HCT116 (cell line): Measurements from ENCODE around the gene SLC22A23. TPM values are rescaled to one million over a fixed set of nuclear protein-coding genes. Genes with fewer than 3 reads are reported as not detected.

ENCODE experiments used
- ATAC-seq: fragments of 200-7000 bp; cut with Tn5 transposase; 2 replicates; pipeline ENCODE4 v1.9.1; 2020; ENCODE audit warnings: mild to moderate bottlenecking, moderate library complexity
- BruUV-seq: library from RNA; stranded (reverse); fragments of 400-500 nt; replicated peaks from 2 replicates; lab custom pipeline; 2021; lab: Mats Ljungman, UMichigan
- CTCF ChIA-PET: fragments of 300-600 bp; sonication (Branson Sonifier 250); formaldehyde crosslinking; loops from one replicate; lab custom pipeline; 2021; ENCODE audit warnings: antibody characterized with exemption; lab: Charles Lee
- POLR2A ChIA-PET: fragments of 300-600, 350-600 bp; sonication (Branson Sonifier 250); formaldehyde crosslinking; loops from one replicate; lab custom pipeline; 2021; ENCODE audit warnings: antibody characterized with exemption; lab: Charles Lee
- RAD21 ChIA-PET, 2 experiments: fragments of 300-600 bp; sonication (Branson Sonifier 250); formaldehyde crosslinking; loops; one replicate each; lab custom pipeline; 2023; ENCODE audit warnings: low total read pairs in 2 of 2; ENCODE audit not compliant: uncharacterized antibody in 2 of 2, unreplicated experiment in 2 of 2, low non-redundant PET in 1 of 2; lab: Charles Lee
- DNase-seq: peaks from one replicate; pipeline ENCODE4 v3.0.0-alpha.2; 2010; ENCODE audit warnings: low read depth, low spot score
- H2AFZ ChIP-seq: fragments of 200-600 bp; shearing (Covaris generic), sonication (generic); 2 replicates; pipeline ENCODE4 v1.6.1; 2017; ENCODE audit warnings: low read depth, mixed run types, mixed read lengths, antibody characterized with exemption, low read length; ENCODE audit not compliant: poor library complexity, severe bottlenecking
- H3K27ac ChIP-seq: 2 replicates; pipeline ENCODE4 v1.5.1; 2012; ENCODE audit warnings: low read depth, low read length
- H3K27me3 ChIP-seq: fragments of 200-600 bp; sonication (generic); 2 replicates; pipeline ENCODE4 v1.6.1; 2016; ENCODE audit warnings: mixed run types, low read length, mixed read lengths; ENCODE audit not compliant: insufficient read depth
- H3K36me3 ChIP-seq, 2 experiments: fragments of 200-500 bp in 1 of 2; fragments of 200-600 bp in 1 of 2; sonication (Bioruptor generic) in 1 of 2; sonication (generic) in 1 of 2; 2 replicates each; pipeline versions ENCODE4 v1.5.1 to v1.6.1; 2014 to 2016; ENCODE audit warnings: low read length in 2 of 2, inconsistent platforms in 1 of 2, mixed read lengths in 1 of 2, mixed run types in 1 of 2; ENCODE audit not compliant: insufficient read depth in 2 of 2, control insufficient read depth in 1 of 2
- H3K4me1 ChIP-seq, 2 experiments: fragments of 200-600 bp in 1 of 2; sonication (generic) in 1 of 2; 2 replicates each; pipeline versions ENCODE4 v1.5.1 to v1.6.1; 2012 to 2017; ENCODE audit warnings: low read length in 2 of 2, inconsistent platforms in 1 of 2, mild to moderate bottlenecking in 1 of 2, mixed read lengths in 1 of 2, mixed run types in 1 of 2, moderate library complexity in 1 of 2; ENCODE audit not compliant: insufficient read depth in 2 of 2, control insufficient read depth in 1 of 2
- H3K4me2 ChIP-seq: fragments of 200-600 bp; sonication (generic); 2 replicates; pipeline ENCODE4 v1.6.1; 2017; ENCODE audit warnings: mixed run types, low read length, mixed read lengths
- H3K4me3 ChIP-seq, 2 experiments: fragments of 200-600 bp in 1 of 2; sonication (generic) in 1 of 2; replicated peaks in 1 of 2; 2 replicates each; pipeline ENCODE4 v1.5.1; 2011 to 2016; ENCODE audit warnings: low read length in 2 of 2, control low read depth in 1 of 2, low read depth in 1 of 2, mild to moderate bottlenecking in 1 of 2, mixed read lengths in 1 of 2, mixed run types in 1 of 2
- H3K79me2 ChIP-seq: fragments of 200-600 bp; sonication (generic); 2 replicates; pipeline ENCODE4 v1.6.1; 2017; ENCODE audit warnings: mild to moderate bottlenecking, mixed run types, low read length, moderate library complexity, mixed read lengths; ENCODE audit not compliant: insufficient read depth
- H3K9ac ChIP-seq: fragments of 200-600 bp; sonication (generic); 2 replicates; pipeline ENCODE4 v1.6.1; 2016; ENCODE audit warnings: low read length, mixed read lengths
- H3K9me2 ChIP-seq: fragments of 200-600 bp; sonication (generic), shearing (Covaris generic); 2 replicates; pipeline ENCODE4 v1.6.1; 2017; ENCODE audit warnings: mixed run types, mild to moderate bottlenecking, moderate library complexity; ENCODE audit not compliant: insufficient read depth
- H3K9me3 ChIP-seq, 2 experiments: fragments of 200-500 bp in 1 of 2; fragments of 200-600 bp in 1 of 2; sonication (Bioruptor generic) in 1 of 2; sonication (generic) in 1 of 2; 2 replicates each; pipeline ENCODE4 v1.6.1; 2014 to 2017; ENCODE audit warnings: low read length in 2 of 2, mixed read lengths in 2 of 2, inconsistent platforms in 1 of 2, low read depth in 1 of 2, mild to moderate bottlenecking in 1 of 2, mixed run types in 1 of 2, moderate library complexity in 1 of 2; ENCODE audit not compliant: control insufficient read depth in 1 of 2, insufficient read depth in 1 of 2
- H4K20me1 ChIP-seq: fragments of 200-600 bp; sonication (generic), shearing (Covaris generic); 2 replicates; pipeline ENCODE4 v1.6.1; 2017; ENCODE audit warnings: mixed run types, mild to moderate bottlenecking, moderate library complexity; ENCODE audit not compliant: insufficient read depth
- ATF3 ChIP-seq: IDR thresholded peaks from 2 replicates; pipeline ENCODE4 v1.6.1; 2012
- EZH2phosphoT487 ChIP-seq: fragments of 200-600 bp; IDR thresholded peaks from 2 replicates; pipeline ENCODE4 v1.6.1; 2018; ENCODE audit warnings: antibody characterized with exemption, borderline replicate concordance
- FOSL1 ChIP-seq: IDR thresholded peaks from 2 replicates; pipeline ENCODE4 v1.6.1; 2012; ENCODE audit warnings: low read depth
- MAX ChIP-seq: IDR thresholded peaks from 2 replicates; pipeline ENCODE4 v1.6.1; 2012
- REST ChIP-seq: IDR thresholded peaks from 2 replicates; pipeline ENCODE4 v1.6.1; 2012; ENCODE audit warnings: low read depth
- SP1 ChIP-seq: IDR thresholded peaks from 2 replicates; pipeline ENCODE4 v1.6.1; 2012; ENCODE audit warnings: low read depth
- SRF ChIP-seq: IDR thresholded peaks from 2 replicates; pipeline ENCODE4 v1.6.1; 2012; ENCODE audit warnings: low read depth
- TCF7L2 ChIP-seq: IDR thresholded peaks from 2 replicates; pipeline ENCODE4 v1.7.0; 2011; ENCODE audit warnings: borderline replicate concordance, inconsistent platforms; ENCODE audit not compliant: insufficient read depth, insufficient read length; ENCODE audit errors: extremely low read depth
- ZBTB33 ChIP-seq: IDR thresholded peaks from 2 replicates; pipeline ENCODE4 v1.6.1; 2011; ENCODE audit warnings: mild to moderate bottlenecking, low read length, moderate library complexity; ENCODE audit not compliant: insufficient replicate concordance; ENCODE audit errors: extremely low read depth
- intact Hi-C: fragments of 100-400 bp; cut with micrococcal nuclease; formaldehyde crosslinking; loops from 2 replicates; pipeline ENCODE4 v1.10.0; 2022
- total RNA-seq: library from RNA; stranded (reverse); gene quantifications from one replicate; pipeline ENCODE4 v1.2.1, GENCODE V29; 2021; ENCODE audit not compliant: unreplicated experiment

The SLC22A23 gene
- total RNA-seq, 1 experiment from 2014 or later, result 11.5 TPM

GRCh38 chr6:3391902-3392458, 64.9 kb downstream of the SLC22A23 start:
- H3K9me3 ChIP-seq, result no peaks in the 10 kb centered on the region
- ChIA-PET POLR2A (no interaction called here), RAD21 (no interaction called here)

More at GRCh38 chr6:3391902-3392458, 64.9 kb downstream of the SLC22A23 start:
- Histone ChIP-seq H3K4me3 (no peak overlapping the region), H4K20me1 (no peaks in the 10 kb centered on the region), H3K27ac (no peak overlapping the region), H2AFZ (no peak overlapping the region), H3K27me3 (no peaks in the 10 kb centered on the region), H3K9me2 (no peaks in the 10 kb centered on the region), H3K79me2 (no peaks in the 10 kb centered on the region), H3K4me1 (peaks cover 28 to 52% of the 10 kb centered on the region in 2 experiments), H3K36me3 (no peaks in the 10 kb centered on the region), H3K4me2 (no peak overlapping the region), H3K9ac (no peak overlapping the region)
- intact Hi-C loops, result no loop called here
- BruUV-seq, result no TSS peak
- CTCF ChIA-PET, result no interaction called here
- TF ChIP-seq SP1, result no peak
- TF ChIP-seq MAX, result no peak
- no peak for TF ChIP-seq ATF3
- no peak for TF ChIP-seq SRF
- TF ChIP-seq TCF7L2, result no peak
- TF ChIP-seq ZBTB33, result no peak
- TF ChIP-seq FOSL1, result no peak
- no peak for TF ChIP-seq REST
- no peak for TF ChIP-seq EZH2phosphoT487
- ATAC-seq (no peak), DNase-seq (no peak)
